Endothelial cell of umbilical vein (primary cell): ENCODE measurements around the gene LITAF. TPM values are rescaled to one million over a fixed set of nuclear protein-coding genes. Genes with fewer than 3 reads are reported as not detected.

Source experiments
- BruUV-seq: library from RNA; stranded (reverse); fragments of 400-500 nt; replicated peaks from 2 replicates; lab custom pipeline; 2021; lab: Mats Ljungman, UMichigan
- CTCF ChIA-PET: fragments of 300-600, 350-600 bp; sonication (Branson Sonifier 250); formaldehyde crosslinking; loops from one replicate; lab custom pipeline; 2021; ENCODE audit warnings: antibody characterized with exemption, inconsistent platforms; lab: Charles Lee
- POLR2A ChIA-PET: fragments of 300-600, 350-600 bp; sonication (Branson Sonifier 250); formaldehyde crosslinking; loops from one replicate; lab custom pipeline; 2021; ENCODE audit warnings: antibody characterized with exemption, inconsistent platforms; lab: Charles Lee
- DNase-seq: peaks from one replicate; pipeline ENCODE4 v3.0.0-alpha.2; 2011; ENCODE audit warnings: low read depth, low spot score
- FAIRE-seq: peaks from 2 replicates; lab custom pipeline; 2011; peaks lifted over from hg19 to GRCh38; lab: Jason Lieb, UNC
- H2AFZ ChIP-seq: 2 replicates; pipeline ENCODE4 v1.6.0; 2012; ENCODE audit warnings: low read depth, low read length, control low read depth, inconsistent platforms
- H3K27ac ChIP-seq: 2 replicates; pipeline ENCODE4 v1.5.1; 2011; ENCODE audit warnings: low read depth, mild to moderate bottlenecking, control low read depth, low read length, moderate library complexity; ENCODE audit not compliant: insufficient read depth
- H3K27me3 ChIP-seq, 2 experiments: 2 replicates each; pipeline versions ENCODE4 v1.6.0 to v1.6.1; 2011; ENCODE audit warnings: low read length in 2 of 2, mixed read lengths in 1 of 2; ENCODE audit not compliant: control insufficient read depth in 2 of 2, insufficient read depth in 2 of 2
- H3K36me3 ChIP-seq, 2 experiments: 2 replicates in 1 of 2; 3 replicates in 1 of 2; pipeline ENCODE4 v1.5.1; 2011; ENCODE audit warnings: low read length in 2 of 2, mild to moderate bottlenecking in 1 of 2, moderate library complexity in 1 of 2; ENCODE audit not compliant: control insufficient read depth in 2 of 2, insufficient read depth in 2 of 2; ENCODE audit errors: extremely low read depth in 1 of 2
- H3K4me1 ChIP-seq: 3 replicates; pipeline ENCODE4 v1.5.1; 2011; ENCODE audit warnings: mild to moderate bottlenecking, low read length; ENCODE audit not compliant: control insufficient read depth, insufficient read depth; ENCODE audit errors: extremely low read depth
- H3K4me2 ChIP-seq: 2 replicates; pipeline ENCODE4 v1.6.1; 2011; ENCODE audit warnings: low read length, control low read depth, mixed read lengths; ENCODE audit not compliant: insufficient read depth
- H3K4me3 ChIP-seq, 3 experiments: fragments of 200-600 bp in 1 of 3; sonication (generic), shearing (Covaris generic) in 1 of 3; replicated peaks in 1 of 3; 2 replicates each; pipeline ENCODE4 v1.5.1; 2011 to 2016; ENCODE audit warnings: control low read depth in 3 of 3, low read length in 3 of 3, mild to moderate bottlenecking in 2 of 3, inconsistent platforms in 1 of 3, low read depth in 1 of 3, moderate library complexity in 1 of 3; ENCODE audit not compliant: insufficient read depth in 1 of 3
- H3K79me2 ChIP-seq: 2 replicates; pipeline ENCODE4 v1.6.0; 2012; ENCODE audit warnings: low read length, inconsistent platforms; ENCODE audit not compliant: control insufficient read depth, insufficient read depth
- H3K9ac ChIP-seq: replicated peaks from 2 replicates; pipeline ENCODE3; 2011; ENCODE audit warnings: low read length, control low read depth; ENCODE audit not compliant: insufficient read depth; ENCODE audit errors: extremely low read depth
- H3K9me1 ChIP-seq: replicated peaks from 3 replicates; pipeline ENCODE4 v1.6.0; 2011; ENCODE audit warnings: mild to moderate bottlenecking, low read length; ENCODE audit not compliant: control insufficient read depth, insufficient read depth; ENCODE audit errors: extremely low read depth
- H3K9me3 ChIP-seq: replicated peaks from 2 replicates; pipeline ENCODE4 v1.5.1; 2012; ENCODE audit warnings: low read length, inconsistent platforms; ENCODE audit not compliant: control insufficient read depth, insufficient read depth
- H4K20me1 ChIP-seq: replicated peaks from 2 replicates; pipeline ENCODE3; 2011; ENCODE audit warnings: mild to moderate bottlenecking, low read length; ENCODE audit not compliant: control insufficient read depth, insufficient read depth; ENCODE audit errors: extremely low read depth
- FOS ChIP-seq: IDR thresholded peaks from 2 replicates; pipeline ENCODE4 v1.6.1; 2011; ENCODE audit warnings: mild to moderate bottlenecking, low read length, moderate library complexity, borderline replicate concordance; ENCODE audit not compliant: insufficient read depth
- GATA2 ChIP-seq: IDR thresholded peaks from 2 replicates; pipeline ENCODE4 v1.7.0; 2011; ENCODE audit warnings: low read depth, mild to moderate bottlenecking, moderate library complexity, mixed read lengths, low read length; ENCODE audit not compliant: insufficient read length, insufficient read depth
- JUN ChIP-seq: IDR thresholded peaks from 2 replicates; pipeline ENCODE4 v1.6.1; 2011; ENCODE audit warnings: borderline replicate concordance, low read depth; ENCODE audit not compliant: insufficient read length, insufficient read depth
- MYC ChIP-seq: IDR thresholded peaks from one replicate; pipeline ENCODE4 v1.6.1; 2011; ENCODE audit warnings: mild to moderate bottlenecking, low read depth, low read length
- POLR2AphosphoS5 ChIP-seq: IDR thresholded peaks from 2 replicates; pipeline ENCODE4 v1.6.1; 2012; ENCODE audit warnings: low read depth, mild to moderate bottlenecking, control low read depth, low read length, moderate library complexity; ENCODE audit not compliant: insufficient read depth
- dilution Hi-C: fragments of 300-500 bp; cut with MboI; formaldehyde crosslinking; loops from one replicate; pipeline ENCODE4 v1.15.0; 2019; ENCODE audit warnings: low sequenced_read_pairs; ENCODE audit not compliant: extremely low pct_ligation_motif_present
- intact Hi-C: fragments of 100-400 bp; cut with micrococcal nuclease; formaldehyde crosslinking; loops from one replicate; pipeline ENCODE4 v1.10.0; 2022
- polyA plus RNA-seq, 4 experiments: library from polyadenylated mRNA; depleted of rRNA in 3 of 4; stranded (reverse) in 3 of 4; unstranded in 1 of 4; fragments of >200 nt; gene quantifications; 2 replicates each; pipeline versions ENCODE4 v1.2.1 to v1.2.3, GENCODE V29; 2011 to 2012; ENCODE audit warnings: missing spikeins in 1 of 4
- total RNA-seq: library from RNA; stranded (reverse); gene quantifications from 2 replicates; pipeline ENCODE4 v1.2.3, GENCODE V29; 2021
- TF ChIP-seq, protein P1 (sequence below): IDR thresholded peaks from 2 replicates; pipeline ENCODE4 v1.6.1; 2011; ENCODE audit not compliant: insufficient read depth, insufficient read length

LITAF gene
- total and polyA plus RNA-seq, 2 donors (not counting 3 experiments of a cell fraction or from before 2014, with no cell fraction given) = 15.2 to 27.2 TPM

DNA sequence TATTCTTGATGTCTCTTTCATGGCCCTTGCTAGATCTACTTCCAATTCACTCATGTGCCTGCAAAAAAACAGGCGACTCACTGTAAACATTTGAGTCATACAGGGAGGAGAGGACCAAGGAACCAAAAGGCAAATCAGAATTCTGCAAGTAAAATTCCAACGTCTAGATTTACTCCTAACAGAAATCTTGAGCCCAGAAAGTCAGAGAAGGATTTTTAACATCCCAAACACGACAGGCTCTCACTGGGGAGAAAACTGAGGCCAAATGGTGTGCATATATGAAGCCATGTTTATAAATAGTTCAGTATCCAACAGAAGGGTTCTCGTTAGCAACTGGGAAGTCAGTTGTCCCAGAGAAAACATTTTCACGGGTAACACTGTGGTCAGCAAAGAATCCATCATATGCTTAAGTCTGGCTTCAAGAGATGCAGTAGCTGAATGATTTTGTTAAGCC is 40.1 kb downstream of the LITAF start:
- BruUV-seq = no TSS peak
- intact Hi-C loops = no loop called here
- no peaks in the 10 kb centered on the region for H3K4me1 ChIP-seq
- H3K9ac ChIP-seq = no peak overlapping the region
- H3K9me1 ChIP-seq = no peaks in the 10 kb centered on the region
- no peaks in the 10 kb centered on the region for H4K20me1 ChIP-seq
- no peaks in the 10 kb centered on the region for H3K36me3 ChIP-seq
- no peak overlapping the region for H3K4me2 ChIP-seq
- H3K4me3 ChIP-seq = no peak overlapping the region
- H2AFZ ChIP-seq = no peak overlapping the region
- H3K27ac ChIP-seq = no peak overlapping the region
- H3K79me2 ChIP-seq = no peaks in the 10 kb centered on the region
- TF ChIP-seq MYC = no peak
- TF ChIP-seq, protein P1, sequence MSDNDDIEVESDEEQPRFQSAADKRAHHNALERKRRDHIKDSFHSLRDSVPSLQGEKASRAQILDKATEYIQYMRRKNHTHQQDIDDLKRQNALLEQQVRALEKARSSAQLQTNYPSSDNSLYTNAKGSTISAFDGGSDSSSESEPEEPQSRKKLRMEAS = no peak
- TF ChIP-seq GATA2 = no peak
- no peak for TF ChIP-seq JUN
- TF ChIP-seq FOS = no peak
- TF ChIP-seq POLR2AphosphoS5 = no peak
- peaks cover 0 to 2% of the 10 kb centered on the region in 2 experiments for H3K27me3 ChIP-seq
- POLR2A ChIA-PET = no interaction called here
- CTCF ChIA-PET = interaction anchor here (1.1 to 1.3 kb wide), 3 partner anchors 9 to 139 kb away, joined by 3 to 6 read pairs (median 3); no protein-coding TSS in a partner anchor
- DNase-seq (no peak), FAIRE-seq (no peak)
- dilution Hi-C loops = no loop called here
- no peaks in the 10 kb centered on the region for H3K9me3 ChIP-seq
